GM21786 (cell line): ENCODE results near the gene MYNN.
A peak's percentile ranks its signal among the peaks of the same experiment; 100 is the strongest.

Experiments
- ATAC-seq: cut with Tn5 transposase; IDR thresholded peaks from one replicate; pipeline ENCODE4 v1.9.1; 2021; ENCODE audit not compliant: unreplicated experiment

The MYNN gene

DNA sequence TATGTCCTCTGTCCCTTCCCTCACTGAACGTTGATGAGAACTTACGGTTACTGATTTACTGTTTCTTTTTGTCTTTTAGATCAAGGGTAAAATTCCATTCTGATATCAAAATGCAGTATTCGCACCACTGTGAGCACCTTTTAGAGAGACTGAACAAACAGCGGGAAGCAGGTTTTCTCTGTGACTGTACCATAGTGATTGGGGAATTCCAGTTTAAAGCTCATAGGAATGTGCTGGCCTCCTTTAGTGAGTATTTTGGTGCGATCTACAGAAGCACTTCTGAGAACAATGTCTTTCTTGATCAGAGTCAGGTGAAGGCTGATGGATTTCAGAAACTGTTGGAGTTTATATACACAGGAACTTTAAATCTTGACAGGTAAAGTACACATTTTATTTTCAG is 990 bp downstream of the MYNN start:
- ATAC-seq, result no peak

GRCh38 chr3:169777822-169778221 is 4.6 kb downstream of the MYNN start:
- ATAC-seq, result no peak

GRCh38 chr3:169780742-169781141 is 7.5 kb downstream of the MYNN start:
- no peak for ATAC-seq

DNA sequence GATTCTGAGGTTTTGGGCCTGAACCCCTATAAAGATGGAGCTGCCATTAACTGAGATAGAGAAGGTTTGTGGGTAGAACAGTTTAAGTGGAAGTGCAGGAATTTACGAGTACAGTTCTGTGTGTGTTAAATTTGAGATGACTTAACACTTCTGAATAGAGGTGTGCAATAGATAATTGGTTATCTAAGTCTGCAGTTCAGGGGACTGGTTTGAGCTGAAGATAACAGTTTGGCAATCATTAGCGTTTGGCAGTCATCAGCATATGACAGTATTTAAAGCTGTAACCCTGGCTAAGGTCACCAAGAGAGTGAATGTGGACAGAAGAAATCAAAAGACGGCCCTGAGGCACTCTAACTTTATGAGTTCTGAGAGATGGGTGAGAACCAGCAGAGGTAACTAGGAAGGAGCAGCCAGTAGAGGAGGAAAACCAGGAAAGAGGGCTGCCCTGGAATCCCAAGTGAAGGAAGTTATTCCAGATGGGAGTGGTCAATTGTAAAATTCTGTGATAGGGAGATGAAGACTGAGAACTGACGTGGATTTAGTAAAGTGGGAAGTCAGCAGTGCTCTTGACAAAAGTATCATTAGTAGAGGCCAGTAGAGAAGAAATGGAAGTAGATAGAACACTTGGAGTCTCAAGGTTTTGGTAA is 8.1 kb downstream of the MYNN start:
- no peak for ATAC-seq

GRCh38 chr3:169787120-169787519 is 13.9 kb downstream of the MYNN start:
- no peak for ATAC-seq

GRCh38 chr3:169787791-169788190 is 14.6 kb downstream of the MYNN start:
- ATAC-seq, result no peak

DNA sequence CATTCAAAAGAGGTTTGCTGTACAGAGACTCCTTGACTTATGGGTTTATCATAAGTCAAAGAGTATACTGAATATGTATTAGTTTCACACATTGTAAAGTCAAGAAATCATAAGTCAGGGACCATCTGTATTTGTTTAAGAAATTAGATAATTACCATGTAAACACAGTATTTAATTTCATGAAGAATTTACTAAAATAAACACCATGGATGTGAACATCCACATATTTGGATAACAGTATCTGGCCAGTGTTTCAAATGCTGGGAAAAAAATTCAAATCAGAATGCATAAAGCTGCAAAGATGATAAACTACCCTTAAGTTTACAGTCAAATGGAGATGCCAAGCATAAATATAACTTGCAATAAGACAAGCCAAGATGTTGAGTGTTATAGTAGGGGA is 17.0 kb downstream of the MYNN start:
- no peak for ATAC-seq

DNA sequence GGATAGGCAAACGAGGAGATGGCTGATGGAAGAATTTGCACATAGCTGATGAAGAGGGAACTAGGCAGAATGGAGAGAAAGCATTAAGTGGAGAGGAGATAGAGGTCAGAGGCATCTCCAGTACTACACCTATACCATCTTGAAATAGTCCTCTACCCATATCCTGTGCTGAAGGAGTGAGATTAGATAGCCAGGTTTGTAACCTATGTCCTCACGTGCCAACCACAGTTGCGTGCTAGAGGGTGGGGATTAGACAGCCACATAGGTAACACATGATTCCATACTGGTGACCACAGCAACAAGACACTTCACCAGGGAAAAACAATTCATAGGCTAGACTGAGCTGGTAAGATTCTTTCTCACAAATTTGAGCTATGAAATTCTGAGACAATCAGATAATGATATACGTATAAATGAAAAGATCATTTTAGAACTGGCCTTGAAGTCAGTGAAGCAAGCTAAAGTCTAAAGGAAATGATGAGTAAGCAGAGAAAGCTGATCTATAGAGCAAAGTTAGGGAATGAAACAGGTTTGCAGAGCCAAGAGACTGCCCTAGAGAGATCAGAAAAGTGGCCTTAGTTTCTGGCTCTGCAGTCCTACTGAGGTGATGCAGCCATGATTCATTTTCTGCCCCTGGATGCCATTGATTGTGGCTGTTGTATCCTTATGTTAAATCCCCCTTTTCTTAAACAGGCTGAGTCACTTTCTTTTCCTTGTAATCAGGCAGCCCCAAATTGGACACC is 17.7 kb downstream of the MYNN start:
- ATAC-seq, result no peak

DNA sequence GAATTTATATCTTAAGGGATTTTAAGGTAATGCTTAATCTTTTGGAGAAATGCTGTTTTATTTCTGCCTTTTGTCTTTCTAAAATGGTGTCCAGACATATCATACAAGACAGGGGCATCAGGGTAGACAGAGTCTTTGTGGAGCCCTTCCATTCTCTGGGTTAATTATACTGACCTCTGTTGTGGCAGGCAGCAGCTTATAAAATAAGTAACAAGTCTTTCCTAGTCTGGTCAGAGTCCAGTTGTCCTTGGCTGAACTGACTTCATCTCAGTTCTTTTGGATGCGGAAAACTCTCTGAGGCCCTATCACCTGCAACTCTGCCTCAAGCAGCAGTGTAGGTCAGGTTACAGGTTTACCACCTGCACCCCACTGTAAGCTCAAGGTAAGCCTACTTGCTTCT is 19.2 kb downstream of the MYNN start:
- ATAC-seq, result no peak

DNA sequence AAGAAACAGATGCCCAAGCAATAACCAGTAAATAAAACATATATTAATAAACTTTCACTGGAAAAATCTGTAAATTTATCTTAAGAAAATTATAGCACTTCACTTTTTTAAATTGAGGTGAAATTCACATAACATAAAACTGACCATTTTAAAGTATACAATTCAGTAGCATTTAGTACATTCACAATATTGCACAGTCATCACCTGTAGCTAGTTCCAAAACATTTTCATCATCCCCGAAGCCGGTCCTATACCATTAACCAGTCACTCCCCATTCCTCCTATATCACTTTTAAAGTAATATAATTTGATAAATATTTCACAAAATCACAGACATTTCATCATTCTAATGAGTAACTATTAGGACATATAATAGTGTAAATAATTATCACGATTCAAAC is 31.5 kb downstream of the MYNN start:
- ATAC-seq, result no peak

GRCh38 chr3:169809230-169809795 is 36.1 kb downstream of the MYNN start:
- ATAC-seq, result no peak

DNA sequence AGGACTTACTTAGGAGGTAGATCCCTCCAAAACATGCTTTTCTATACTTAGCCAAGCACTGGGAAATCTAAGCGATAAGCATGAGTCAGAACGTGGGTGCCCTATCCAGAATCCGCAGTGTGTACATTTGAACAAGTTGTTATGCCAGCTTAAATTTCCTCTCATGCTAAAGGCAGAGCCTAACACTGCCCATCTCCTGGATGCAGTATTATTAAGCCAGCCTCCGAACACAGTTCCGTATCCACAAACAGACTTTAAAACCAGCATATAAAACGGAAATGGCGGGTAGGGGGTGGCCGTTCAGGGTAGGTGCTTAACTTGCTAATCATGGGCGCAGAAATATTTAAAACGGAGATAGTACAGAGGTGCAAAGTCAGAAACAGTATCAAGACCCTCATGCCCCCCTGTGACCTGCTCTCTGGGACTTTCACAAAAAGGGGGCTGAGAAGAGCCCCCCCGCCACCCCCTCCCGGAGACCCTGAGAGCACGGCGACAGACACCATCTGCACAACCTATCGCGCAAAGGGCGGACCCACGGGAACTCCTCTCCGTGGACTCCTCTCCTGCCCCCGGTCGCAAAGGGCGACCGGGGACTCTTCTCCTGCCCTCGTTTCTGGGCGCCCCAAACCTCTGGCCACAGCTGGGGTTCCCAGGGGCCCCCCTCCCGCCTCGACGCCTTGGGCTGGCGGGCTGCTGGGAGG is 38.6 kb downstream of the MYNN start:
- ATAC-seq, result peak; percentile 2

DNA sequence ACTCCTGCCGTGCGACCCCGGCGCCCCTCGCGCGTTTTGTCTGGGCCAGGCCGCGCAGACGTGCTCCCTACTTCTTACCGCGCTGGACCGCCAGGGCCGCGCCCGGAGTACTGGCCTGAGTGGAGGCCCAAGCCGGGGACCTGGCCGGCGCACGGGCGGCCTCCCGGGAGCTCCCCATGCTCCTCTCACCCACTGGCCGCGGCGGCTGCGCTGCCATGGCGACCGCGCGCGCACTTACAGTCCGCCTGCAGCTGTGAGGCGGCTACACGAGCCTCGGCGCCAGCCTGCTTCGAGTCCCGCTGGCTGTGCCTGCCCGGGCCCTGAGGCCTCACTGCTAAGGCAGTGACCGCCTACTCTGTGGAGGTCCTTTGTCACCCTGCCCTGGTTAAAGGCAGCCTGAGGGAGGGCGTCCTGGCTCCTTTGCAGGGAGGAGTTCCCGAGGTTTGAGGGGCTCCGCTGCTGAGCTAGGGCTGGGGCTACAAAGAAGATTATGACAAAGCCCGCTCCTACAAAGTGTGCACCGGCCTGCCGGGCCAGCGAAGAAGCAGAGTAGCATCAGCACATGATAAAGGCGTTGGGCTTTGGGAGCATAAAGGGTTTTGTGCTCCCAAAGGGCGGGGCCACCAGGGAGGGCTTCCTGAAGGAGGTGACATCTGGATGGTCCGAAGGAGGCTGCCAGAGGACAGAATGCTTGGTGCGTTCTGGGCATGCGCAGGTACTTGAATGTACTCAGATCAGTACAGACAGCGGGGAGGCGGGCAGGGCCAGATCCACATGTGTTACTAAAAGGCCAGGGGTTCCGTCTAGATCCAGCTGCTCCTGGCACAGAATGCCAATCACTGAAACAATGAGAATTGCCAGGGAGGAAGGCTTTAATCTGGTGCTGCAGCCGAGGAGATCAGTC is 39.4 kb downstream of the MYNN start, which contains the start of the genes LRRC34 and LRRIQ4:
LRRC34 (minus strand) TSS at position 573 of the 904 bp plus-strand sequence; CDS start at position 217, 356 bp downstream.
LRRIQ4 (plus strand) TSS at position 539 of the 904 bp plus-strand sequence. CDS start 9,052 bp downstream, outside the sequence.
- peak; percentile 58 for ATAC-seq

GRCh38 chr3:169813278-169813677 is 40.1 kb downstream of the MYNN start:
- ATAC-seq, result no peak

DNA sequence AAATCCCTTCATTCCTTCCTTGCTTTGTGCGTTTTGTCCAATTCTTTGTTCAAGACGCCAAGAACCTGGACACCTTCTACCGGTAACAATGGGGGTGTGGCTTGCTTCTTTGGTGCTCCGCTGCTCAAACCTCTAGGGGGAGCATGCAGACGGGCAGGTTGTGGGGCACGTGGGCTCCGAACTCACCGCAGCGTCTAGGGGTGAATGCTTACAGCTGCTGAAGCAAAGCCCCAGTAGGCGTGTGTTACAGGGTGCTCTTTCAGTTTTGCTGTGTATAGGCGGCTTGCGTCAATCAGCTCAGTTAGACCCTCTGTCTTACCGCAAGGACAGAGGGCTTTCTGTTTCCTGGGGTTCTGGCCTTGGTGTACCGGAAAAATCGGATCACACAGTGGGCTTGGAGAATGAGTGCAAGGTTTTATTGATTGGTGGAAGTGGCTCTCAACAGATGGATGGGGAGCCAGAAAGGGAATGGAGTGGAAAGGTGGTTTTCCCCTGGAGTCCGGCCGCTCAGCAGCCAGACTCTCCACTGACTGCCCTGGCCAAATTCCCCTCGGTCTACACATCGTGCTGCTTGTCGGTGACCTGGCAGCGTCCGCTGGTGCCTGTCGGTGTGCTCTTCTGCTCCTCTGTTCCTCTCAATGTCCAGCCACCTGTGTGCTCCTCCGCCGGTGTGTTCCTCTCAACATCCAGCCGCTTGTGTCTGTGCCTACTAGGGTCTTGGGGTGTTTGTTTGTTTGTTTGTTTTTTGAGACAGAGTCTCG is 40.7 kb downstream of the MYNN start:
- ATAC-seq, result peak; percentile 84

DNA sequence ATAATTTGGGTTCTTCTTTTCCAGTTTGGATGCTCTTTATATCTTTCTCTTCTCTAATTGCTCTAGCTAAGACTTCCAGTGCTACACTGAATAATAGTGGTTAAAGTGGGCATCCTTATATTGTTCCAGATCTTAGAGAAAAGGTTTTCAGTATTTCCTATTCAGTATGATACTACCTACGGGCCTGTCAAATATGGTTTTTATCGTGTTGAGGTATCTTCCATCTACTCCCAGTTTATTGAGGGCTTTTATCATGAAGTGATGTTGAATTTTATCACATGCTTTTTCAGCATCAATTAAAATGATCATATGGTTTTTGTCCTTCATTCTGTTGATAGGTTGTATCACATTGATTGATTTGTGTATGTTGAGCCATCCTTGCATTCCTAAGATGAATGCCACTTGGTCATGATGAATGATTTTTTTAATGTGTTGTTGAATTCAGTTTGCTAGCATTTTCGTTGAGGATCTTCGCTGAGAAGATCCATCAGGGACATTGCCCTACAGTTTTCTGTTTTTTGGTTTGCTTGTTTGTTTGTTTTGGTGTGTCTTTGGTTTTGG is 42.5 kb downstream of the MYNN start:
- no peak for ATAC-seq

DNA sequence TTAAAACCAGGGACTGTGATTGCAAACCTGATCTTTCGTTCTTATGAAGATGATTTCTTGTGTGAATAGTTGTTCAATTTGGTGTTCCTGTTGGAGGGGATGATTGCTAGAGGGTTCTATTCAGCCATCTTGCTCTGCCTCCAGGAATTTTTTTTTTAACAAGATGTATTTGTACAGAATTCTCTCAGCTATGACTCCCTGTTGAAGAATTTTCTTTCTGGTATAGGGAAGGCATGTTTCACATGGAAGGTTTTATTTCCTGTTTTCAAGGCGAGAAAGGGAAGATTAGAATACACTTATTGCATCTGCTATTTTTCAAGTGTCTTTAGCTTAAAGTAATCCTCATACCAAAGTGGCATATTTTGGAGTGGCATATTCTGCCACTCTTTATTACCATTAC is 45.1 kb downstream of the MYNN start:
- no peak for ATAC-seq

GRCh38 chr3:169822091-169822490 is 48.9 kb downstream of the MYNN start:
- ATAC-seq, result no peak

- ATAC-seq, result no peak
These were observed 49.3 kb downstream of the MYNN start for GRCh38 chr3:169822540-169822939.
